ENCODE results near the gene PCSK4.
"Not testable (repeated sequence)": the region's sequence is repeated elsewhere in the genome, so short reads cannot be mapped to it uniquely, and the experiment has no call there.

The PCSK4 gene

DNA sequence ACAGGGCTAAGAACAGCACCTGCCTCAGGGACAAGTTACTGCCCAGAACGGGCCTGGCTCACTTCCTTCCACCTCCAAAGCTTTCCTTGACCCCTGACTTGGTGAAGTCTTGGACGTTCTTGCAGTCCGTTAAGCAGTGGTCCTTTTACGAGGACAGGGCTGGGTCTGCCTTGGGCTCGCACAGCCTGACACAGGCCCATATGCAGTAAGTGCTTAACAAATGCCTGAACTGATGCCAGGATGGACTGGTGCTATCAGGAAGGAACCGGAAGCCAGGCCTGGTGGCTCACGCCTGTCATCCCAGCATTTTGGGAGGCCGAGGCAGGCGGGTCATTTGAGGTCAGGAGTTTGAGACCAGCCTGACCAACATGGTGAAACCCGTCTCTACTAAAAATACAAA is 31.9 kb upstream of the PCSK4 start:
- DNase-seq (ENCODE audit: low read depth), result no peak

DNA sequence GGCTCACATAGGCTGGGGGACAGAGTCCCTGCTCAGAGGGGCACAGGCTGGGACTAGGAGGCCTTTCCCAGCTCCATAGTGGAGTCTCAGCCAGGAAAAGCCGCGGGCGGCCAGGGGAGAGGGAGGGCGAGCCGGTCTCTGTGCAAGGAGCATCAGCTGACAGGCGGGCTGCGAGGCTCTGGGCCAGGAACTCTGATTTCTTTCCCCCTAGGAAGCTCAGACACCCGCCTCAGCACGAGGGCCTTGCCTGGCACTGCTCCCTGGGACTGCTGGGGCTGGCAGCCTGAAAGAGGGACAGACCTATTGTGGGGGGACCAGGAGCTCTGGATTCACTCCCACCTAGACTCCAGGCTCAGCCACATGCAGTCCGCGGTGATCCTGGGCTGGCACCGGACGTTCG is 31.5 kb upstream of the PCSK4 start:
- DNase-seq (ENCODE audit: low read depth), result no peak

DNA sequence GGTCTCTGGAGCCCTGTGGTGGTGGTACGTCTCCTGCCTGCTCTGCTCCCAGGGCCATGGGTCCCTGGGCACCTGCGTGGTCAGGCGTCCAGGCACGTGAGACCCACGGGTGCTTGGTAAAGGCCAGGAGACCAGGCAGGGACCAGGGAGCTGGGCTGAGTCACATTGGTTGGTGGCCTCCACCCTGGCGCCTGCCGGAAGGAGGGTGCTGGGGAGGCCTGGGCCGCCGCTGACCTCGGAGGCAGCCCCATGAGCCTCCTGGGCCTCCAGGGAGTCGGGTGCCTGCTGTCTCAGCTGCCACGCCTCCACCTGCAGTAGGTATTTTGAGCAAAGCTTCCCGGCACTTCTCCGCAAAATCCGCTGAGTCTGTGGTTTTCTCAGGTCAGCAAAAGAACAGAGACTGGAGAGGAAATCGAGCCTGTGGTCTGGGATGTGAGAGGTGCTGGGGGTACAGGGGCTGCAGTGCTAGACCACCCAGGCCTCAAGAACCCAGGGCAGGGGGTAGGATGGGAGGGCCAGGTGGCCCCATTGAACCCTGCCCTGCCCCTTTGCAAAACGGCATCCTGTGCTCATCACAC is 30.1 kb upstream of the PCSK4 start:
- no peak for DNase-seq (ENCODE audit: low read depth)

DNA sequence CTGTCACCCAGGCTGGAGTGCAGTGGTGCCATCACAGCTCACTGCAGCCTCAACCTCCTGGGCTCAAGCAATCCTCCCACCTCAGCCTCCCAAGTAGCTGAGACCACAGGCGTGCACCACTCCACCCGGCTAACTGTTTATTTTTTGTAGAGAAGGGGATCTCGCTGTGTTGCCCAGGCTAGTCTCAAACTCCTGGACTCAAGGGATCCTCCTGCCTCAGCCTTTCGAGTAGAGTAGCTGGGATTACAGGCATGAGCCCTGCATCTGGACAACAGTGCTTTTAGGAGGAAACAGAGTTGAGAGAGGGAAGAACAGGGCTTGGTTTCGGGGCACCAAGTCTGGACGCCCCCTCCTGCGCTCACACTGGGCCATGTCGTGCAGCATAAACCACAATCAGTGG is 29.7 kb upstream of the PCSK4 start:
- DNase-seq (ENCODE audit: low read depth), result not testable (repeated sequence)

DNA sequence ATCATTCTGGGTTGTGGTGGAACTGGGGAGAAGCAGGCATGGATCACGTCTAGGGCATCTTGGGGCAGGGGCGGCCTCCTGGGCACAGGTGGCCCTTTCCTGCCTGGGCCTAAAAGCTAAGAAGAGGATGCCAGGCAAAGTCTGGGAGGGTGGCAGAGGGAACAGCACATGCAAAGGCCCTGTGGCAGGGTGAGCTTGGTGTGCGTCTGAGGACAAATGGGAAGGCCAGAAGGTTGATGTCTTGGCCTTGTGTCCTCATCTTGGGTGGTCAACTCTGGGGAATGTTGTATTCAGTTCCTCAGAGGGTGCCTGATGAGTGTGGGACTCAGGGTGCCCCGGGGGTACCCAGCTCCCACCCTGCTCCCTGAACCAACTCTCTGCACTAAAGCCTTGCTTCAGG is 28.3 kb upstream of the PCSK4 start:
- DNase-seq (ENCODE audit: low read depth), result no peak

DNA sequence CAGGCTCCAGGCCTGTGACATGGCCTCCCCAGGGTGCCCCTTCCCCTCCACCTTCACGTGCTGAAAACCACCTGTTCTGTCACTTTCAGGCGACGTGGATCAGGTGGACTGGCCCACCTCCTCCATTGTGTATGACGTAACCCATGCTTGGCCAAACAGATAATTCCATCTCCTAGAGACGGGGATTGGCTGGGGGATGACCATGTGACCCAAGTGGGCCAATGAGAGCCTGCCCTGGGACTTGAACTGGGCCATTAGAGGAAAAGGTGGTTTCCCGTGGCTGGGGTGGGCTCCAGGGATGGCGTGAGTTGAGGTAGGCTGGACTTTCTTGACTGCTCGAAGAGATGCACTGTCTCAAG is 26.2 kb upstream of the PCSK4 start:
- DNase-seq (ENCODE audit: low read depth), result no peak

DNA sequence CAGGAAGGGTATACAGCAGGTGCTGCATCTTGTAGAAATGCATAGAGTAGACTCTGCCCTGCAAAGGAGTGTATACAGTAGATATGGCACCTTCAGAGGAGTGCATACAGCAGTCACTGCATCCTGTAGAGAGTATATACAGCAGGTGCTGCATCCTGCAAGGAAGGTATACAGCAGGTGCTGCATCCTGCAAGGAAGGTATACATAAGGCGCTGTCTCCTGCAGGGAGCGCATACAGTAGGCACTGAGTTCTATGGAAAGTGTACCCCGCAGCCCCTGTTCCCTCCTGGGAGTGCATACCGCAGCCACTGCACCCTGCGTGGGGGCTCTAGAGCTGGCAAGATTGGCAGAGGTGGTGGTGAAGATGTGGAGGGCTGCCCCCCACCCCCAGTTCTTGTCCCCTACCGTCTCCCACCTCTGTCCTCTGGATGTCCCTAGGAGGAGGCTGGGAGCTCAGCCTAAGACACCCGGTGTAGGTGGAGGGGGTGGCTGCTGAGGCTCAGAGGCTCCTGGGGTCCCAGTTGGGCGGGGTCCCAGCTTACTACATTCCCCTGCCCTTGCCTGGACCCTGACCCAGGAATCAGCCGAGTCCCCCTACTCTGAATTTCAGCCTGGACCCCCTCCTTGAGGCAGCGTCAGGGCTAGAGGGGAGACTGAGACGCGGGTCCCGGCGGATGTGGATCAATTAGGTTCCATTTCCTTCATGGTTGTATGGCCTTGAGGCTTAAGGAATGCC is 25.0 kb upstream of the PCSK4 start:
- no peak for DNase-seq (ENCODE audit: low read depth)

DNA sequence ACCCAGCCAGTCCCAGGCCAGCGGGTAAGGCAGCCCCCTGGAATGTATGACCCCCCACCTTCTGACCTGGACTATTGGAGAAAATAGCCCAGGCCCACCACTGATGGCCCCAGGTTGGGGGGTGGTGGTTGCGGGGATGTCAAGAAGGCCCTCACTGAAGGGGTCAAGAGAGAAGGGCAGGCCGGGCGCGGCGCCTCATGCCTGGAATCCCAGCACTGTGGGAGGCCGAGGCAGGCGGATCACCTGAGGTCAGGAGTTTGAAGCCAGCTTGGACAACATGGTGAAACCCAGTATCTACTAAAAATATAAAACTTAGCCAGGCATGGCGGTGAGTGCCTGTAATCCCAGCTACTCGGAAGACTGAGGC is 24.1 kb upstream of the PCSK4 start:
- no peak for DNase-seq (ENCODE audit: low read depth)

DNA sequence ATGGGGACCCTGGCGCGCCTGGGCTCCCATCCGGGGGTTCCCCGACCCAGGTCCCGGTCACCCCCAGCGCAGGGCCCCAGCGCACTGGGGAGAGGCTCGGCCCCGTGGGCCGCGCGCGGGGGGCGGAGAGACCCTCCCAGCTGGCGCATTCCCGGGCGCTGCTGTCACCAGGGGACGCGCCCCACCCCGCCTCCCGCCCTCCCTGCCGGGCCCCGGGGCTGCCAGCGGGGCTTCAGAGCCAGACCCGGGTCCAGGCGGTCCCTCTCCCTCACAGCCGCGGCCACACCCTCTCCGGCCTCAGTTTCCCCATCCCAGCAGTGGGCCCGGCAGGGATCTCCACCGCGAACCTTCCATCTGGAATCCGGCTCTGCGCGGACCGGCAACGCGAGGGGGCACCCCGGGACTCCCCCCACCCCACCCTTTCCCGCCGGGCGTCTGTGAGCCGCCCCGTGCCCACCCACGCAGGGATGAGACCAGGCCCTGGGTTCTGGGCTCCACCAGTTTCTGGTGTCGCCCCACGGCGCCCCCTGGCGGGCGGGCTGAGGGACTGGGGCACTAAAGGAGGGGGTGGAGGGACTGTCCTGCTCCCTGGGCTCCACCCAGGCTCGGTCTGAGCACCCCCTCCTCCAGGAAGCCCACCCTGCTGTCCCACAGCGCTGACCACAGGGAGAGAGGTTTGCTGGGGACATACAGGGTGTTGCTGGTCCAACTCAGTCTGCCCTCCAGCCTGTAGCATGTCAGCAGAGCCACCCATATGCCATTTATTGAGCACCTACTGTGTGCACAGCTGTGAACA is 23.5 kb upstream of the PCSK4 start:
- peak; percentile 4 for DNase-seq (ENCODE audit: low read depth)

DNA sequence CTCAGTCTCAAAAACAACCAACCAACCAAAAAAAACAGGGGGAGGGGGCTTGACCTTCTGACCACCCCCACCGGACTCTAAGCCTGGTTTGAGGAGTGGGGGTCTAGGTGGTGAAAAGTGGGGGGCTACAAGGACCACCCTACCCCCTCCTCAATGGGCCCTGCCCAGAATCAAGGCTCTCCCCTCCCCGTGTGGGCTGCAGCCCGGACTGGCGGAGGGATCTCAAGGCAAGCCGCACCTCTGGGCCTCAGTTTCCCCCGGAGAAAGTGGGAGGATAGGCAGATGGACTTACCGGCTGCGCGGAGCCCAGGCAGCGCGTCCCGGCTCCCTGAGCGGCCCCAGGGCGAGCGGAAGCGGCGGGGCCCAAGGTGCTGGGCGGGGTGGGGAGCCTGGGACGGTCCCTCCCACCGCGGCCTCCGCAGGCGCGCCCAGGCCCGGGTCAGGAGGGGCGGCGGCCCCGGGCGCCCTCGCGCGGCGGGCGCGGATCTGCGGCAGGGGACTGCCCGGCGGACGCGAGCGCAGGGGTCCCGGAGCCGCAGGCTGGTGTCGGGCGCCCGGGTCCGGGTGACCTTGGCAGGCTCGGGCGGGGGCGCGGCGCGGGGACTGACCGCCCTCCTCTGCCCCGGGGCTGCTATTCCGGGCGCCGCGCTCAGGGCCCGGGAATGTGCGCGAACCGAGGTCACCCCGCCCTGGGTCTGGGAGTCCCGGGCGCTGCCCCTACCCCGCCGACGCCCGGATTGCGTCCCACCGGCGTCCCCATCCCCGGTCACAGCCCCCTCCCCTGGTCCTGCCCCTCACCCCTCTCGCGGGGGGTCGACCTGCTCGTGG is 22.7 kb upstream of the PCSK4 start, which contains the start of gene ADAMTSL5:
ADAMTSL5 (minus strand) TSS at position 349 of the 828 bp plus-strand sequence. CDS start 2,076 bp downstream, outside the sequence.
- no peak for DNase-seq (ENCODE audit: low read depth)

DNA sequence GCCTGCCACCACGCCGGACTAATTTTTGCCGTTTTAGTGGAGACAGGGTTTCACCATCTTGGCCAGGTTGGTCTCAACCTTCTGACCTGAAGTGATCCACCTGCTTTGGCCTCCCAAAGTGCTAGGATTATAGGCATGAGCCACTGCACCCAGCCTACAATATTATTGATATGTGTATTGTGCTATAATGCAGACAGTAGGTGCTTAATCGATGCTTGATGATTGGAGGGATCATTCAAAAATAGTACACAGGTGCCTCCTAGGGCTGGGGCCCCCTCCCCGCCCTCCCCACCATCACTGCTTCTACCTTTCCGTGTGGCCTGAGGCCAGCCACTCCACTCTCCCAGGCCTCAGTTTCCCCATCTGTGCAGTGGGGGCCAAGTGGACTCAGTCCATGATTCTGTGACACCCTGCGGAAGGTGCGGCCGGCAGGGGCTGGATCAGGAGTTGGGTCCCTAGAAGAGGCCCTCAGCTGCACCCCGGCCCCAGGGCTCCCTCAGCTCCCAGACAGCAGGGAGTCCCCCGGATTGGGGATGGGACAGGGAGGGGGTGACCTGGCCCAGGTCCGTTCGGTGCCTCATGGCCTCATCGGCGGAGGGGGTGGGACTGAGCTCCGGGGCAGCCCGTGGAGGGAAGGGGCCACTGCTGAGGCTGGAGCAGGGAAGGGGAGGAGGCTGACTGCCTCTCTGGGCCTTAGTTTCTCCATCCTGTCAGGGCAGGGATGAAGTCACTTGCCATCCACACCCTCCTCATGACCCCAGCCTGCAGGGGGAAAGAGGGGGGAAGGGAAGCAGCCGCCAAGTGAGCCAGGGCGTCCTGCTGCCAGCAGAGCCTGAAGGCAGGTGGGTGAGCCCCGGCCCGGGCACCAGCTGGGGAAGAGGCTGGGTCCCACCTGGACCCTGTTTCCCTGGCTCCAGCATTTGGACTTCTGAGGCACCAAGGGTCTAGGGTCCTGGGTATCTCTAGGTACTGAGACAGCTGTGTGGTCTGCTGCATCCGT is 21.5 kb upstream of the PCSK4 start:
- DNase-seq (ENCODE audit: low read depth), result no peak

DNA sequence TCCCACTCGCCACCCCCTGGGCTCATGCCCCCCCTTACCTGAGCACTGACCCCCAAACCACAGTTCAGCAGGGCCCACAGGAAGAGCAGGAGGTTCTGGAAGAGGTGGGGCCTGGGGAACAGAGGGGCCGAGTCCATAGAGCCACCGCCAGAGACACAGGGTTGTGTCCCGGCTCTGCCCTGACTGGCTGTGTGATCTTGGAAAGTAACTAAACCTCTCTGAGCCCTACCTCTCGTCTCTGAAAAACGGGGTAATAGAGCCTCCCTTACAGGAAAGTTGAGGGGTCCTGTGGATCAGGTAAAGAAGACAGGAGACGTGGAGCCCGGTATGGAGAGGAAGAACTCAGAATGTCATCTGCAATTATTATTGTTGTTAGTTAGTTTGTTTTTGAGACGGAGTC is 20.7 kb upstream of the PCSK4 start:
- DNase-seq (ENCODE audit: low read depth), result no peak

DNA sequence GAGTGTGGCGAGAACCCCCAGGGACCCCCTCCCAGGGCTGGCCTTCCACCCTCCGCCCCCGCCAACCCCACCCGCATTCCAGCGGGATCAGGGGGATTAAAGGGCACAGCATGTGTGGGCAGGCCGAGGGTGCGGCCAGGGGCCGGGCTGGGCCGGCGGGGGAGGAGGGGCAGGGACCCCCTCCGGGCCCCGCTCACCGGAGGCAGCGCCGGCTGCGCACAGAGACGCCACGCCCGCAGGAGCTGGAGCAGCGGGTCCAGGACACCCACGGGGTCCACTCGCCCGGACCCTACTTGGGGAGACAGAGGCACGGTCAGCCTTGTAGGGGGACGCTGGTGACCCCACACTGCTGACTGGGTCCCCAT is 20.3 kb upstream of the PCSK4 start:
- no peak for DNase-seq (ENCODE audit: low read depth)

DNA sequence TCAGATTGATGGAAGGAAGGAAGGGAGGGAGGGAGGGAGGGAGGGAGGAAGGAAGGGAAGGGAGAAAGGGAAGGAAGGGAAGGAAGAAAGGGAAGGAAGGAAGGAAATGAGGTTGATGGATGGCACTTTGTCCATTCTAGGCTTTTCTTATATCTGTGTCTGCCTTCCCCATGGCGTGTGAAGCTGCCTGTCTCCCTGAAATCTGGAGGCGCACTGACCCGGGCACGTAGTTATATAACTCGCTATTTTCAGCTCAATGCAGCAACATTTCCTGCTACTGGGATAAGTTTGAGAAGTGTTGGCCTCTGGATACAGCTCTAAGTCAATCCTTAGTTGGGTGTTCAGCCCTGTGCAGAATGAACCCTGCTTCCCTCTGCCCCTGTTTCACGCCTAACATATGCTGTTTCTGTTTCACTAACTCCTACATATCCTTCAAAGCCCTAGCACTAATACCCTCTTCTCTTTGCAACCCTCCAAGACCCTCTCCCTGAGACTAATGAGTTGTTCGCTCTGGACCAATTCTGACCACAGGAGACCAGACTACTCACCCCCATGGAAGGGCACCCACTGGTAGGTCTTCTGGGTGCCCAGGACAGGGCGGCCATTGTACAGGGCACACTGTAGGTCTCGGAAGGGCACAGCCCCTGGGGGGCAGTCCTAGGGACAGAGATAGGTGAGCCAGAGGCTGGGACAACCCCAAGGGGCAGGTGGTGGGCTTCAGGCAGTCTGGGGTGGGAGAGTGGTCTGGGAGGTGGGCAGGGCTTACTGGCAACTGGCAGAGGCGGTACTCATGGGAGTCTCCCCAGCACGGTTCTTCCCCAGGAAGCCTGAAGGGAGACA is 19.7 kb upstream of the PCSK4 start:
- no peak for DNase-seq (ENCODE audit: low read depth)

DNA sequence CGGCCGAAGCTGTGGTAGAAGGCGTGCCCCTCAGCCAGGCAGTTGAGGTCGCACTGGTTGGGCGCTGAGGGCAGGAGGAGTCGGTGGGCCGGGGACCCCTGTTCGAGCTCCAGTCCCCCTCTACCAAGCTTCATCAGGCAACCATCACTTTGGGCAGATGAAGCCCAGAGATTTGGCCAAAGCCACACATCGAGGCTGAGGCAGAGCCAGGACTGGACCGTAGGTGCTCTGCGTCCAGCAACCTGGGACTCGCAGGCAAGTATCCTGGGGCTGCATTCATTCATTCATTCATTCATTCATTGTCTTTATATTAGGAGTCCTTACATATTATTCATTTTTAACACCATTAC is 18.3 kb upstream of the PCSK4 start:
- no peak for DNase-seq (ENCODE audit: low read depth)

DNA sequence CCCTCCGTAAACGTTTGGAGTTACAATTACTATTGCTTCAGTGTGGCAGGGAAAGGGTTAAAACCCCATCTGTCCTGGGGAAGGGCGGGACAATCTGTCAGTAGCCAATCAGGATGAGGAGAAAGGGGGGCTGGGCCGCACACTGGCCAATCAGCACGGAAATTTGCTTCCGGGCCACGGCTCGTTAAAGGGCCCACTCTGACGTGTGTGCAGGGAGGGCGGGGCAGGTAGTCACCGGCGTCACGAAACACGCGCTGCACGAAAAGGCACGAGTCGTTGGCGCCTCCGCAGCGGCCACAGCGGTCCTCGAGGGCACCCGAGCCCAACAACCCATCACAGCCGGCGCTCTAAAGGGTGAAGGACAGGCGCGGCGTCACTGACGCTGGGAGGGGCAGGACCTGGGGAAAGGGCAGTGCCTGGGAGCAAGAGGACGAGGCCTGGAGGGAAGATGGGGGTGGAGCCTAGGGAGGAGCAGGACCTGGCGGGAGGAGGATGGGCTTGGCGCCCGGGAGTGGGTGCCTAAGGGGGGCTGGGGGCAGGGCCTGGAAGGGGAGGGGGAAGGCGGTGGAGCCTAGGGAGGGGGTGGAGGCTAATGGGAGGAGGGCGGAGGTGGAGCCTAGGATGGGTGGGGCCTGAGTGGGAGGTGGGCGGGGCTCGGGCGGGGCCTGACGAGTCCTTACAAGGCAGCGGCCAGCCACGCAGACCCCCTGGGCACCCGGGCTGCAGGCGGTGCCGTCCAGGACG is 17.8 kb upstream of the PCSK4 start:
- DNase-seq (ENCODE audit: low read depth), result peak; percentile 77

DNA sequence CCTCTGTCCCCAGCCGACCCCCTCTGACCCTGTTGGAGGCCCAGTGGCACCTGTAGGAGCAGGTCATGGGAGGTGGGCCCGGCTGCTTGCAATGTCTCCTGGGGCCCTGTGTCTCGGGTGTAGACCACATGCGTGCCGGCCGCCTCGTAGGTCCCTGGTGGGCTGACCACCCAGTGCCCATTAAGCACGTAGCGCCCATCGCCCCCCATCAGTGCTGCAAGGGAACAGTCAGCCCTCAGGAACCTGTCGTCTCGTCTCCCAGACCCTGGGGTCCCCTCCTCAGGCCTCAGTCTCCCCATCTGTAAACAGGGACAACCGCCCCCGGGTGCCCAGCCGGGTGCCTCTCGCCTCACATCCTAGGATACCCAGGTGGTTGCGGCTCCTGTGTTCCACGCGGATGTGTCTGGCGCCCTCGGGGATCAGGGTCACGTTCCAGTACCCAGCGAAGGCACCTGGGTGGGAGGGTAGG is 17.1 kb upstream of the PCSK4 start:
- no peak for DNase-seq (ENCODE audit: low read depth)

DNA sequence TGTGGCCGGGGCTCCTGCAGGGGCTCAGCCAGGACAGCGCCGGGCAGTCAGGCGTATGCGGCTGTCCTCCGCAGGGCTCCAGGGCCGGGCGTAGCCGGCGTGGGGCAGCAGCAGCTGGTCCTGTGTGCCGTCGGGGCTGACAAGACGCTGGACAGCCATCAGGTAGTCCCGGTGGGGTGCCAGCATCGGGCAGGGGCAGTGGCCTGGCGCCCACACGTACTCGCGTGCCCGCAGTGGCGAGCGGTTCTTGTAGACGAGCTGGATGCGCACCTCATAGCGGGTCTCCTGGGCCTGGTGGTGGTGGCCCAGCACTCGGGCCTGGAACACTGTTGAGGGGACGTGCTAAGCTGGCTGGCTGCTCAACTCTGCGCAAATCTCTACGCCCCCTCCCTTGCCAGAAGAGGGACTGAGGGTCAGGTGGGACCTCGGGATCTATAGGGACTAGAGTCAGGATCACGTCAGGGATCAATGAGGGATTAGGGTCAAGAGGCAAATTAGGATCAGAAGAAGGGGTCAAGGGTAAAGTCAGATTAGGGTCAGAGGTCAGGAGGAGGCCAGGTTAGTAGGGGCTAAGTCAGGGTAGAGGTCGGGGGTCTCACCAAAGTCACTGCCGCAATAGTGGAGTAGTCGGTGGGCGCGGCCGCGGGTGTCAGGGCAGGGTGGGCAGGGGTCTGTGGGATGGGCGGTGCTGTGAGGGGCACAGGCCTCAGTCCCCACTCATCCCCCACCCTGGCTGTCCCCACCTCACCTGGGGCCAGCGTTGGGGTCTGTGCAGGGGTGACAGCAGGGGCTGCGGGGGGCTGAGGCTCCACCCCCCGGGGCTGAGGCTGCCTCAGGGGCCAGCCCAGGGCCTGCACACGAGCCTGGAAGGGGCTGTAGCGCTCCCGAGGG is 16.1 kb upstream of the PCSK4 start:
- DNase-seq (ENCODE audit: low read depth), result no peak

DNA sequence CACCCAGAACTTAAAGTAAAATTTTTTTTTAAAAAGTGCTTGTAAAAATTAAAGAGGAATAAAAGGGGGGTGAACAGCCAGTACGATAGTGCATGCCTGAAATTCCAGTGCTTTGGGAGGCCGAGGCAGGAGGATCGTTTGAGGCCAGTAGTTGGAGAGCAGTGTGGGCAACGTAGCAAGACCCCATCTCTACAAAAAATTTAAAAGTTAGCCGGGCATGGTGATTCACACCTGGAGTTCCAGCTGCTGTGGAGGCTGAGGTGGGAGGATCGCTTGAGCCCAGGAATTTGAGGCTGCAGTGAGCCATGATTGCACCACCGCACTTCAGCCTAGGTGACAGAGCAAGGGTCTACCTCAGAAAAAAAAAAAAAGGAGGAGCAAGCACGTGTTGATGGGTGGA is 14.9 kb upstream of the PCSK4 start:
- no peak for DNase-seq (ENCODE audit: low read depth)
